ENCODE data around the gene SDK1.

Gene SDK1

GRCh38 chr7:3548815-3549214 is 247.8 kb downstream of the SDK1 start:
- DNase-seq (ENCODE audit: low read depth), result no peak
- no peak overlapping the region for H3K4me3 ChIP-seq (ENCODE audit: low read length)
- no peak for TF ChIP-seq CTCF (IDR thresholded peaks at IDR 0.05; ENCODE audit: insufficient read depth, low read depth, low read length, missing control alignments)

DNA sequence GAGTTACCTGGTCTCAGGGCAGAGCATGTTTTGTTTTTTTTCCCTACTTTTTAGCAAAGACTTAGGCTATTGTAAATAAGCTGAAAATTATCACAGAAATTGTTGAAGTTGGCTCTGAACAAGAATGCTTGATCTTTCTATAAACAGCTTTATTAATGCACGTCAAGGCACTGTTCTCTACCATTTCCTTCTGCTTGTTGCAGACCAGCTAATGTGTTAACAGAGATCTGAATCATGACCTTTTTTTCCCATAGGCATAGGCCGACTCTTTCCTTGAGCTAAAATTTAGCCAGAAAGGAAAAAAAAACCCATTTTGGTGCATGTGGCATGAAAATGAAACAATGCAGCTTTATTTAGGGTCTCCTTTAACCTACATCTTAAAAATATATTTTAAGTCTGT is 248.5 kb downstream of the SDK1 start:
- TF ChIP-seq CTCF (IDR thresholded peaks at IDR 0.05; ENCODE audit: insufficient read depth, low read depth, low read length, missing control alignments), result no peak
- DNase-seq (ENCODE audit: low read depth), result no peak
- no peak overlapping the region for H3K4me3 ChIP-seq (ENCODE audit: low read length)

- TF ChIP-seq CTCF (IDR thresholded peaks at IDR 0.05; ENCODE audit: insufficient read depth, low read depth, low read length, missing control alignments), result no peak
- no peak for DNase-seq (ENCODE audit: low read depth)
- no peak overlapping the region for H3K4me3 ChIP-seq (ENCODE audit: low read length)
These were observed 250.5 kb downstream of the SDK1 start for GRCh38 chr7:3551536-3551935.

- H3K4me3 ChIP-seq (ENCODE audit: low read length), result no peak overlapping the region
- TF ChIP-seq CTCF (IDR thresholded peaks at IDR 0.05; ENCODE audit: insufficient read depth, low read depth, low read length, missing control alignments), result no peak
- DNase-seq (ENCODE audit: low read depth), result peak; percentile 70
These were observed 251.4 kb downstream of the SDK1 start for GRCh38 chr7:3552499-3552898.

GRCh38 chr7:3558400-3558799 is 257.3 kb downstream of the SDK1 start:
- no peak overlapping the region for H3K4me3 ChIP-seq (ENCODE audit: low read length)
- no peak for TF ChIP-seq CTCF (IDR thresholded peaks at IDR 0.05; ENCODE audit: insufficient read depth, low read depth, low read length, missing control alignments)
- no peak for DNase-seq (ENCODE audit: low read depth)

DNA sequence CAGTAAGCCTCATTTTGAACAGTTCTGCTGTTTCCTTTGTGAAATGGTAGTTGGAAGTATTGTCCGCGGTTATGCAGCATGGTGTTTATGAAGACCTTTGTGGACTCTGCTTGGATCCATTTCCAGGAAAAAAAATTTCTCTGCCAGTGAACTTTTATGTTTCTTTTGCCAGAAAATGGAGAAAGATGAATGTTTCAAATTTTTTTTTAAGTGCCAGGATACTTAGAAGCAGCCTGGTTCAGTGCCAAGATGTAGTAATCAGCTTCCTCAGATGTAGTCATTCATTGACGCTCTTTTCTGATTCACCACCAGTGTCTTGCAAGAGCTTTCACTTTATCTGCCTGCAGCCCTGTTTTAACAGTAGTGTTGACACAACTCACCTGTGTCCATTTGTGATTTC is 258.2 kb downstream of the SDK1 start:
- peak; percentile 99 for DNase-seq (ENCODE audit: low read depth)
- no peak for TF ChIP-seq CTCF (IDR thresholded peaks at IDR 0.05; ENCODE audit: insufficient read depth, low read depth, low read length, missing control alignments)
- H3K4me3 ChIP-seq (ENCODE audit: low read length), result no peak overlapping the region

GRCh38 chr7:3560495-3560894 is 259.4 kb downstream of the SDK1 start:
- TF ChIP-seq CTCF (IDR thresholded peaks at IDR 0.05; ENCODE audit: insufficient read depth, low read depth, low read length, missing control alignments), result no peak
- no peak for DNase-seq (ENCODE audit: low read depth)
- H3K4me3 ChIP-seq (ENCODE audit: low read length), result no peak overlapping the region
